ENCODE measurements around the gene KLF5.

GRCh38 chr13:73040968-73041596 lies 17.7 kb upstream of the KLF5 start:
- TF ChIP-seq REST (IDR thresholded peaks at IDR 0.05; ENCODE audit: low read depth, low read length), result no peak
- no peak for TF ChIP-seq PBX3 (IDR thresholded peaks at IDR 0.05)
- TF ChIP-seq CTCF (IDR thresholded peaks at IDR 0.05), result no peak
- no peak for TF ChIP-seq POLR2AphosphoS5 (IDR thresholded peaks at IDR 0.05; ENCODE audit: low read depth, low read length)
- no peak for TF ChIP-seq CHD2 (IDR thresholded peaks at IDR 0.05; ENCODE audit: low read length, partially characterized antibody)
